ENCODE results near the gene CSRNP3. TPM values are rescaled to one million over a fixed set of nuclear protein-coding genes. Genes with fewer than 3 reads are reported as not detected.

CSRNP3 gene
- total RNA-seq, 1 donor from 2014 or later: 31.2 TPM

DNA sequence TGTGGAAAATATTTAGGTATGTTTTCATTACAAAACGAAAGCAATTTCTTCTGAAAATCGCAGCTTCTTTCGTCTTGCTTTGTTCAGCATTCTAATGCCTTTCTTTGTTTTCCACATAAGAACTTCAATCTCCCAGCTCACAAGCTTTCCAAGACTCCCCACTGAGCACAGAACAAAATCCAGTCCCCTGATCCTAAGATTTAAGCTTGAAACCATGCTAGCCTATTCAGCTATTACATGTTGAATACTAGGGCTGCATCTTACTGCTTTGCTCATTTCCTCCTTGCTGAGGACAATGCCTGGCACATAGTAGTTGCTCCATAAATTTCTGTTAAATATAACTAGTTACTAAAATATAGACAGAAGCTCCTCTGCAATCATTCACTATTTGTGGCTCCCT, 163.9 kb downstream of the CSRNP3 start:
- peaks cover 63% of the 10 kb centered on the region for H3K4me1 Mint-ChIP-seq

DNA sequence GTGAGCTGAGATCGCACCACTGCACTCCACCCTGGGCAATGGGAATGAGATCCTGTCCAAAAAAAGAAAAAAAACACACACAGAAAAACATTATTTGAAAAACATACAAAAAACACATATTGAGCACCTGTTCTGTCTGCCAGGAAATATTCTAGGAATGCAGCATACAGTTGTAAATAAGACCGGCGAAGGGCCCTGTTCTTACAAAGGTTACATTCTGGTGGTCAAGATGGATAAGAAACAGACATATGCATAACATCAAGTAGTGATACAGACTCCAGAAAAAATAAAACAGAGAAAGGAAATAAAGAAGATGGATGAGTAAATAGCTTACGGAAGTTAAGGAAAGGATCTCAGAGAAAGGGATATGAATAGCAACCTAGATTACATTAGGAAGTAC, 164.8 kb downstream of the CSRNP3 start:
- Mint-ChIP-seq H3K27ac (peak overlapping the region; percentile 97), H3K36me3 (peaks cover 4% of the 10 kb centered on the region), H3K9me3 (no peaks in the 10 kb centered on the region), H3K4me3 (no peak overlapping the region), H3K27me3 (ENCODE audit: low read depth) (no peaks in the 10 kb centered on the region), H3K4me1 (peaks cover 63% of the 10 kb centered on the region)
- DNase-seq (ENCODE audit: low spot score in 2 of 2, unreplicated experiment in 2 of 2): no peak
- TF ChIP-seq, protein P1, sequence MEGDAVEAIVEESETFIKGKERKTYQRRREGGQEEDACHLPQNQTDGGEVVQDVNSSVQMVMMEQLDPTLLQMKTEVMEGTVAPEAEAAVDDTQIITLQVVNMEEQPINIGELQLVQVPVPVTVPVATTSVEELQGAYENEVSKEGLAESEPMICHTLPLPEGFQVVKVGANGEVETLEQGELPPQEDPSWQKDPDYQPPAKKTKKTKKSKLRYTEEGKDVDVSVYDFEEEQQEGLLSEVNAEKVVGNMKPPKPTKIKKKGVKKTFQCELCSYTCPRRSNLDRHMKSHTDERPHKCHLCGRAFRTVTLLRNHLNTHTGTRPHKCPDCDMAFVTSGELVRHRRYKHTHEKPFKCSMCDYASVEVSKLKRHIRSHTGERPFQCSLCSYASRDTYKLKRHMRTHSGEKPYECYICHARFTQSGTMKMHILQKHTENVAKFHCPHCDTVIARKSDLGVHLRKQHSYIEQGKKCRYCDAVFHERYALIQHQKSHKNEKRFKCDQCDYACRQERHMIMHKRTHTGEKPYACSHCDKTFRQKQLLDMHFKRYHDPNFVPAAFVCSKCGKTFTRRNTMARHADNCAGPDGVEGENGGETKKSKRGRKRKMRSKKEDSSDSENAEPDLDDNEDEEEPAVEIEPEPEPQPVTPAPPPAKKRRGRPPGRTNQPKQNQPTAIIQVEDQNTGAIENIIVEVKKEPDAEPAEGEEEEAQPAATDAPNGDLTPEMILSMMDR (IDR thresholded peaks at IDR 0.05; ENCODE audit: unreplicated experiment): no peak

More for the DNA sequence above, 163.9 kb downstream of the CSRNP3 start:
- Mint-ChIP-seq H3K27me3 (ENCODE audit: low read depth) (no peaks in the 10 kb centered on the region), H3K4me3 (no peak overlapping the region), H3K9me3 (no peaks in the 10 kb centered on the region), H3K36me3 (peaks cover 7% of the 10 kb centered on the region), H3K27ac (peak overlapping the region; percentile 97)
- DNase-seq (ENCODE audit: low spot score in 2 of 2, unreplicated experiment in 2 of 2): no peak
- TF ChIP-seq, protein P1 (IDR thresholded peaks at IDR 0.05; ENCODE audit: unreplicated experiment): no peak

DNA sequence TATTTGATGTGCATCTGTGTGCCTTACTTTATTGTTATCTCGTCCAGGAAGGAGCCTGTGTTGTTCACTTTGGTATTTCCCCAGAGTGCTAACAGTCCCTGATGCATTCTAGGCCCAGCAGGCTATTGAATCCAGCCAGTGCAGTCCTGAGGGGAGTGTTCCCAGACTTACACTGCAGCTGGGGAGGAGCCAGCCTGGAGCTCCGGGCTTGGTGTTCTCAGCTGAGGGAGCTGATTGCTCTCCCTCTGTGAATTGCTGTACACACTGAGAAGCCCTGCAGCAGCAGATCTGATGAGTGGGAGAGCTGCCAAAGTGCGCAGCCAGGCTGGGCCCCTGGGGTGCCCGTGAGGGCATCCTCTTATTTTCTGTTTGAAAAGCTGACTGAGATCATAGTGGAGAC, 165.4 kb downstream of the CSRNP3 start:
- Mint-ChIP-seq H3K27ac (peak overlapping the region; percentile 97), H3K36me3 (no peaks in the 10 kb centered on the region), H3K9me3 (no peaks in the 10 kb centered on the region), H3K27me3 (ENCODE audit: low read depth) (no peaks in the 10 kb centered on the region), H3K4me3 (peak overlapping the region; percentile 33), H3K4me1 (peaks cover 63% of the 10 kb centered on the region)
- TF ChIP-seq, protein P1 (IDR thresholded peaks at IDR 0.05; ENCODE audit: unreplicated experiment): no peak
- peak in 1 of 2 experiments; percentile 64 for DNase-seq (ENCODE audit: low spot score in 2 of 2, unreplicated experiment in 2 of 2)

DNA sequence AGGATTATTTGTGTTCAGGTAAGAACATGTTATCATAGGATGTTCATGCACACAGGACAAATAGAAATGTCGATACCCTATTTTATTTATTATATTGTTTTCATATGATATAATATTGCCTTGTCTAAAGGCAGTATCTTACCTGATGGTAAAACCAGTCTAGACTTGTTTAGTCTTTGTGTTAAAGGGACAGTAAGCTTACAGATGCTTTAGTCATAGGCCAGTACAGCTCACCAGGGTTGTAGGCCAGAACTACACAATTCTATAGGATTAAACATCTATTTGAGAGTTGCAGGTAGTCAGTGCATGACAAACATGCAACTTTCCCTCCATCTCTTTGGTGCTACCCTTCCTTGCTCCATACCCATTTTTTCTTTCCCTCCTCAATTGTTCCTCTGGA, 166.0 kb downstream of the CSRNP3 start:
- Mint-ChIP-seq H3K9me3 (no peaks in the 10 kb centered on the region), H3K4me1 (peaks cover 61% of the 10 kb centered on the region), H3K27ac (peak overlapping the region; percentile 97), H3K4me3 (no peak overlapping the region), H3K36me3 (no peaks in the 10 kb centered on the region), H3K27me3 (ENCODE audit: low read depth) (no peaks in the 10 kb centered on the region)
- TF ChIP-seq, protein P1 (IDR thresholded peaks at IDR 0.05; ENCODE audit: unreplicated experiment): no peak
- DNase-seq (ENCODE audit: low spot score in 2 of 2, unreplicated experiment in 2 of 2): no peak

DNA sequence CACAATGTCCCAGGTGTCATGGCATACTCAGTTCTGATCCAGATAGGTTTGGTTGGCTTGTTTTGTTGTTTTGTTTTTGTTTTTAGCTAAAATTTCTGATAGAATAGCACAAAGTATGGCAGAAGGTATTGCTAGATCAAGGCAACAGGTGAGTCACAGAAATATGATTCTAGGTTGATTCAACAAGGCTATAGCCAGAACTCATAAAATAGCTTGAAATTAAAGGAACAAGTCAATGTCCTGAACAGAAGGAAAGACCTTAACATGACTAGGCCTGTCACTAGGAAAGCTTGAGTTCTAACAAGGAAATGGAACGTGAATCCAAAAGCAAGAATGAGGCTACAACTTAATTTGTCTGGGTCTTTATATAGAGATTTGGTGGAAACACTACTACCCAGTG, 167.5 kb downstream of the CSRNP3 start:
- DNase-seq (ENCODE audit: low spot score in 2 of 2, unreplicated experiment in 2 of 2): no peak
- Mint-ChIP-seq H3K27ac (peak overlapping the region; percentile 52), H3K9me3 (no peaks in the 10 kb centered on the region), H3K4me1 (peaks cover 70% of the 10 kb centered on the region), H3K36me3 (no peaks in the 10 kb centered on the region), H3K27me3 (ENCODE audit: low read depth) (no peaks in the 10 kb centered on the region), H3K4me3 (no peak overlapping the region)
- TF ChIP-seq, protein P1 (IDR thresholded peaks at IDR 0.05; ENCODE audit: unreplicated experiment): no peak

DNA sequence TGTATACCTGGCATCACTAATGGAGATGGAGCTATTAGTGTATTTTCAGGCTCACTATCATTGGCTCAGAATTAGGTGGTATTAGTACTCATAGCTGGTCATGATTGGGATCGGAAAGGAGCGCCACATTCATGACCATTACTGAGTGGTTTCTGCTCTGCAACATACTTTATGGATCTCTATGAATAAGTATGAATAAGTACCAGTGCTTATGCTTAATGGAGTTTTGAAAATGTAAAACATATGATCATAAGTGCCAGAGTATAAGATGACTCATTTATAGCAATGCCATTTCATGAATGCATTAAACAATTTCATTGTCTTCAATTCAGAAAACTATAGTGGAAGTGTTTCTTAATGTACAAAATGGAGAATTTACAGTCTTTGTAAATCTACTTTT, 167.9 kb downstream of the CSRNP3 start:
- DNase-seq (ENCODE audit: low spot score in 2 of 2, unreplicated experiment in 2 of 2): no peak
- H3K4me3 Mint-ChIP-seq: no peak overlapping the region
- peak overlapping the region; percentile 52 for H3K27ac Mint-ChIP-seq
- H3K36me3 Mint-ChIP-seq: no peaks in the 10 kb centered on the region
- TF ChIP-seq, protein P1 (IDR thresholded peaks at IDR 0.05; ENCODE audit: unreplicated experiment): no peak
- no peaks in the 10 kb centered on the region for H3K9me3 Mint-ChIP-seq
- peaks cover 71% of the 10 kb centered on the region for H3K4me1 Mint-ChIP-seq
- H3K27me3 Mint-ChIP-seq (ENCODE audit: low read depth): no peaks in the 10 kb centered on the region
